GM18511 (cell line): ENCODE results near the gene WDR45B.

Source experiments
- ATAC-seq: cut with Tn5 transposase; IDR thresholded peaks from one replicate; pipeline ENCODE4 v1.9.1; 2021; ENCODE audit warnings: mild to moderate bottlenecking, moderate library complexity; ENCODE audit not compliant: unreplicated experiment

WDR45B gene

DNA sequence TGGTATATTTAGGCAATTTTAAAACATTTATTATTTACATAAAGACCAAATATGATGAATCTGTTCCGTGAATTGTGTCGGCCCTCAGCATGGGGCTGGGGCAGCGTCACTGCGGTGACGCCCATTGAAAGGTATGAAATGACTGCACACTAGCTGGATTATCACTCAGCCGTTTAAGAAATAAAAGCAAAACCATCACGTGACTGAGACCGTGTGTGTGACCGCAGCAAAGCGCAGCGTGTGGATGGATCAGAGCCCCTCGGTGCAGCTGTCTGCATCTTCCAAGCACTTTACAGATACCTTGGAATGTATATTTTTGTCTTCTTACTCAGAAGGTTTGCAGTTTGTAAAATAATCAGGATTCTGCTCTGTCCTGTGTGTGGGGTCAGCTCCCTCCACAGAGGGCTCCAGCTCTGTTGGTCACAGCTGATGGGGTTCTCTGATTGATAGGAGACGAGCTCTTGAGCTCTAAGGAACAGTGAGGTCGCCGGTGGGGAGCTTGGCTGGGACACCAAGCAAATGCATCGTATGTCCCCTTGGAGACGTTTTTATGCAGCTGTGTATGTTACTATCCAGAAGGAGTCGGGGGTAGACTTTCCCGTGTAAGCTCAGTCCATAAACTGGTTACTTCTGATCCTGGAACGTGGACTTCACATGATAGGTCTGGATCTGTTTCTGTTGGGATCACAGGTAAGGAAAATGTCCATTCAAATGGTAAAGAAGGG, 45.1 kb downstream of the WDR45B start:
- ATAC-seq, result no peak

DNA sequence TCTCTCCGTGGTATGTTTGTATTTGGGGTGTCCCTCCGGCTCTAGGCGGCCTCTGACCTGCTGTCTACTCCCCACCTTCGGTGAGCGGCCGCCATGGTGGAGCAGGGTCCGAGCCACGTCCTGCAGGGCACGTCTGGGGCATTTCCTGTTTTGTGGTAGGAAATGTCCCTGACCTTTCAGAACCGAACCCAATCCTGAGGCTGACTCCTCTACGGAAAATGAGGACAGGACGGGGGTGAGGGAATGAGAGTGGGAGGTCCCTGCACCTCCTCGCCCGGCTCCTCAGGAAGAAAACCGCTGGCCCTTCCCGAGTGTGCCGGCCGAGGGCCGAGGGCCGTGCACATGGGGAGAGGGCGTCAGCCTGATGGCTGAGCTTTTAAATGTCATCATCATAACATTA, 45.8 kb downstream of the WDR45B start:
- no peak for ATAC-seq

DNA sequence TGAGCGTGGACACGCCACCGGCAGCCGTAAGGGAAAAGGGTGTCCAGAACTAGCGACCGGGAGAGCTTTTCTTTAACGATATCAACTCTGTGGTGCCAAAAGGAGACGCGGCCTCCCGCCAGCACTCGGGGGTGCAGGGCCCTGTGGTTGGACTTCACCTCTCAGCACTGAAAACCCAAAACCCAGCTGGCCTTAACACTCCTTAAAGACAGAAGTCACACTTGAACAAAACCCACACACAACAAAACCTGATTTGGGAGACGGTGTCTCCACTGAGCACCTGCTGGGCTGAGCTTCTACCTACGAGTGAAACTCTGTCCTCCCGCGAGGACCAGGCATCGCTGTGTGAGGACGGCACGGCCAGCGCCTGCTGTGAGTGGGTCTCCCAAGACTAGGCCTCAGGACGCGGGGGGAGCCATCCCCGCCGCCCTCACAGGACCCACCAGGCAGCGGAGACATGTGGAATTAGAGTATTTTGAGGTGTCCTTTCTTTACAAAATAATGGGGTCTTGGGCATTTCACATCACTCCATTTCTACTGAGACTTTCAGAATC, 46.7 kb downstream of the WDR45B start:
- no peak for ATAC-seq

DNA sequence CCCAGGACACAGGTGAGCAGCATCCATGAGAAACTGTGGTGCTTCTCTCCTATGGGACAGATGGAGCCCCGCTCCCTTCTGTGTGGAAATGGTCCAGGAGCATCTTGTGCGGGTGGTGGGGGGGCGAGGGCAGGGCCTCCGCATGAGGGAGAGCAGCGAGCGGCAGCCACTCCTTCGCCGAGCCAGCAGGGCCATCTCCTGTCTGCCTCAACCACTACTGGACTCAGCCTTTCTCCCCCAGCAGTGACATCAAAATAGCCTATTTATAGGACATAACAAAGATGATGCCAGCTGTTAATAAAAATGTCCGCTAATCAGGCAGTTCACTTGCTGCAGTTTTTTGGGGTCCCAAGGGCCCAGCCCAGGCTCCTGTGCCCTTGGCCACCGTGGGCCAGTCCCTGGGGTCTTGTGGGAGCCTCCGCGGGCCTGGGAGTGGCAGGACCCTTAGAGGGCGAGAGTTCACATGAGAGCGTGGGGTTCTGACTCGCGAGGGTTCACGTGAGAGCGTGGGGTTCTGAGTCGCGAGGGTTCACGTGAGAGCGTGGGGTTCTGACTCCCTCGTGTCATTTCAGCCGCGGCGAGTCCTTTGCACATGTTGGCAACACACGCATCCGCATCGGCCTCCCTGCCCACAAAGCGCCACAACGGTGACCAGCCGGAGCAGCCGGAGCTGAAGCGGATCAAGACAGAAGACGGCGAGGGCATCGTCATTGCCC, 47.4 kb downstream of the WDR45B start:
- ATAC-seq, result no peak

DNA sequence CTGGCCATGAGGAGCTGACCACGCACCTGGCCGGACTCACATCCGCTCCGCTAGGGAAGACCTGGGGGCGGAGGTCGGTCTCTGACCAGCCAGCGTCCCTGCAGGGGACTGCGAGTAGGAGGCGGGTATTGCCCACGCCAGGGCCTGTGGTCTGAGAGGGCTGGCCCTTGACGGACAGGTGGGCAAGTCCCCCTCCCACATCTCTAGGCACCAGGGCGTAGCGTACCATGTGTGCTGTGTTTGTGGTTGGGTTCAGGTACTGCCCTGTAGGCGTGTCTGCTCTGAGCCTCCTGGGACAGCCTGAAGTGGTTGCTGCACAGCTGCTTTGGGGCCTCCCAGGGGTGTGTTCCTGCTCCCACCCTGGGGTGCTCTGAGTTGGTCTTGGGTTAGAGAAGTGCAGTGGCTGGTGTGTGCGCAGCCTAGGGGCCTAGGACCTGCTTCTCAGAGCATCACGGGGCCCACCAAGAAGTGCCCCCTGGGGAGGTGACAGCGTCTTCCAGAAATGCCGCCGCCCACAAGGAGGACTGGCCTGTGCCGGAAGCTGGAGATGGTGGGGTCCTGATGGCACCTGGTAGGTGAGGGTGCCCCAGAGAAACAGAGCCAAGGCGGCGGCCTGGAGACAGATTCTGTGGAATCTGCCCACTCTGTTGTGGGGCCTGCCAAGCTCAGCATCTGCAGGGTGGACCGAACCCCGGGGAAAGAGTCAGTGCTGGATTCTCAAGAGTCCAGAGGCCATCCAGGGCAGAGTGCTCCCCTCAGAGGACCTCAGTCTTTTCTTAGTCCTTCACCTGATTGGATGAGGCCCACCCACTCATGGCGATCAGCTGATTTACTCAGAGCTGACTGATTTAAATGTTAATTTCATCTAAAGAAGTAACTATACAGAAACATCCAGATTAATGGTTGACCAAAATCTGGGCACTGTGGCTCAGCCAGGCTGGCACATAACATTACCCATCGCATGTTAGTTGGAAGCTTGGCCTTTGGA, 48.3 kb downstream of the WDR45B start:
- no peak for ATAC-seq

DNA sequence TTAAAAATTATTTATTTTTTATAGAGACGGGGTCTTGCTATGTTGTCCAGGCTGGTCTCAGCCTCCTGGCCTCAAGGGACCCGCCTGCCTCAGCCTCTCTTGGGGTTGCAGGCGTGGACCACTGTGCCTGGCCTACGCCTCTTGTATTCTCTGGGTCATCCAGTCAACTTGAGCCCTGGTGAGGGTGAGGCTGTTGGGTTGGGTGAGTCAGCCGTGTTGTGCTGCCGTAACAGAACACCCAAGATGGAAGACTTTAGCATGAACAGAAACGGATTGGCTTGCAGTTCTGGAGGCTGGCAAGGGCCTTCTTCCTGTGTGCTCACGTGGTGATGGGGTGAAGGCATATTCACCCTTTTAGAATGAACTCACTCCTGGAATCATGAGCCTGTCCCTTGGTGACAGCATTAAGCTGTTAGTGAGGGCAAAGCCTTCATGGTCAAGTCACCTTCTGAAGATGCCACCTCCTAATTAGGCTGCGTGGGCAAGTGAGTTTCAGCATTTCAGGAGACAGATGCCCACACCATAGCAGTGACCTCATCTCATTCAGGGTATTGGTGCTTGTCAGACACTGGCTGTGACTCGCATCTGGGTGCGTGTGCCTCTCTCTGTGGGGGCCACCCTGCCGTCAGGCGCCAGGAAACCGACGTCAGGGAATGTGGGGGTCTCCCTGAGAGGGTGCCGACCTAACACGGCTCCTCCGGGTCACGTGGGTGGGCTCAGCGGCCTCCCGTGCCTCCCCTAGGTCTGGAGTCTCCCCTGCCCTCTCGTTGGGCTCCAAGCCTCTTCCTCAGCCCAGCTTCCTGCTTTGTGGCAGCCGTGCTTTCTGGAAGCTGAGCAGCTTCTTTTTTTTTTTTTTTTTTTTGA, 49.8 kb downstream of the WDR45B start:
- no peak for ATAC-seq

DNA sequence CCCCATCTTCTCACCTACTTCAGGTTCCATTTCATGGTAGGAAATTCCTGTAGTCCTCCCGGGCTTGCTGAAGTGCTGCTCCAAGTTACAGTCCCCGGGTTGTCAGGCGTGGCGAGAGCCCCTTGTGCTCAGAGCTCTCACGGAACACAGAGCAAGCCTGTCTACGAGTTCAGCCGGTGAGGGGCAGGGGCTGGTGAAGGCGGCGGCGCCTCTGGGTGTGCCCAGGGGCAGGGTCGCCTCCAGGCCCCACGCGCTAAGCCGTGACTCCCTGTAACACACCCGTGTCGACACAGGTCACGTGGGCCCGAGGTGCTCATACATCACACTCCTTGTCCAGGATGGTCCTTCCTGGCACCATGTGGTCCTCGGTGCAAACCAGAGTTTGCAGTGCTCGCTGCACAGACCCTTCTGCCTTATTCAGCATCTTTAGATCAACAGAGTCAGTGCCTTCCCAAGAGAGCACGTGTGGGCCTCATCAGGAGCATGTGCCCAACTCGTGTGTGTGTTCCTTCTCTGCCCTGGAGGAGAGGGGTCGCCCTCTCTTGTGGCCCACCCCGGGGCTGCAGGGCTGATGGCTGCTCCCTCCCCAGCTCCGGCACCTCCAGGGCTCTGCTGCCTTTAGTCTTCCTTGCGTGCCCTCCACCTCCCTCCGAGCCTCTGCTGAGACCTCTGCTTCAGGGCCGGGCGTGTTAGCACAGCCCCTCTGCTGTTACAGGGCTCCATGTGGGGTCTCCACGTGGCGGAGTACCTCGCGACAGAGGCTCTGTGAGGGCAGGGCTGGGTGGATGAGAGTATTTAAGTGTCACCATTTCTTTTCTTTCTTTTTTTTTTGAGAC, 51.2 kb downstream of the WDR45B start:
- ATAC-seq, result no peak

DNA sequence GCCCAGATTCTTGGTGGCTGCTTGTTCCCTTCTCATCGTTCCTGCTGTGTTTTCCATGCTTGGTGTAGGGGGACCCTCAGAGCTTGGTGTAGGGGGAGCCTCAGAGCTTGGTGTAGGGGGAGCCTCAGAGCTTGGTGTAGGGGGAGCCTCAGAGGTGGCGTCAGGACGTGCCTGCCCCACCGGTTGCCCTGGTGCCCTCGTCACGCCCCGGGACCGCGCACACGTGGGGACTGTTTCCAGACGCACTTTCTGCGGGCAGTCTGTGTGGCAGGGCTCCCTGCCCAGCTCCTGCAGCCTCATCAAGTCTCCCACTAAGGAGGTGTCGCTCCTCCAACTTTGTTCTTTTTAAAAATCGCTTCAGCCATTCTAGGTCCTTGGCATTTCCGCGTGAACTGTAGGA, 51.9 kb downstream of the WDR45B start:
- no peak for ATAC-seq

DNA sequence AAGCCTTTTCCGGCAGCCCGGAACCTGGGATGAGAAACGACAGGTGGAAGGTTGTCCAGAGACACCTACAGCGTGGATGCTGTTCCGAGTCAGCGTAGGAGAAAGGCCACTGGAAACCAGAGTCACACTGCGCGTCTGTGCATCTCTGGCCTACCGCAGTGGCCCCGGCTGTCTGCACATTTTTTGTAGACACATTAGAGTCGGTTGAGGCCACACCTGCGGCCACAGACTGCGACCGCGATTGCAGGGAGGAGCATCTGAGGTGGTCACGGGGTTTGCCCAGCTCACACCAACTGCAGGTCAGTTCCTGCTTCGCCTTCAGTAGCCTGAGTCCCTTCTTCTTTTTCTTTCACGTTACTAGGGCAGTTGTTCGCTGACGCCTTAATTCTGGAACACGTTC, 52.4 kb downstream of the WDR45B start:
- no peak for ATAC-seq

DNA sequence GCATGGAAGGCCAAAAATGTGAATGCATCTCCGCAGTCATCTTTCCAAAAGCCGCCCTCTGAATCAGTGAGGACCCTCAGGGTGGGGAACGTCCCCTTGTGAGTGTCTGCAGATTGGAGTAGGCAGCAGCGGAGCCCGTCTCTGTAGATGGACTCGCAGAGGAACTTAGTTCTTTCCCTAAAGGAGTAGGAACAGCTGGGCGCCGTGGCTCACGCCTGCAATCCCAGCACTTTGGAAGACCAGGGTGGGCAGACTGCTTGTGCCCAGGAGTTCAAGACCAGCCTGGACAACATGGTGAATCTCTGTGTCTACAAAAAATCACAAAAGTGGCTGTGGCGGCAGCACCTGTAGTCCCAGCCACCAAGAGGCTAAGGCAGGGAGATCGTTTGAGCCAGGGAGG, 53.7 kb downstream of the WDR45B start:
- ATAC-seq, result no peak

DNA sequence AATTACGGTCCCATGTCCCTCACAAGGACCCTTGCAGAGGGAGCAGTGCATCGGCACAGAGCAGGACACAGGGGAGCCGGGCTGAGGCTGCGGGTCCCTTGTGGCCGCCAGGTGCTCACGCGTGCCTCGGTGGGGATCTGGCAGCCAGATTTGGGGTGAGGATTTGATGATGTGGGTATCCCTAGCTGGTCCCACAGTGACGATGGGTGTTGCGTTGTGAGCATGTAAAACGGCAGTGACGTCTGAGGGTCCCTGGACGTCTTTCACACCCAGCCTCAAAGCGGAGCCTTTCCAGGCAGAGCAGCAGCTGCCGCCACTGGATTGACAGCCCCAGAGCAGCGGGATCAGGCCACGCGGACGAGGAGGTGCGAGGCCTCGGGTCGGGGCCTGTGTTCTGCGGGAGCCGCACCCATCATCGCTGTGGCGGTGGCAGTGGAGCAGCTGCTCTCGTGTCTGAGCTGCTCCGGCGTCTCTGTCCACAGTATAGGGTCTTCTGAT, 54.6 kb downstream of the WDR45B start:
- ATAC-seq, result no peak

DNA sequence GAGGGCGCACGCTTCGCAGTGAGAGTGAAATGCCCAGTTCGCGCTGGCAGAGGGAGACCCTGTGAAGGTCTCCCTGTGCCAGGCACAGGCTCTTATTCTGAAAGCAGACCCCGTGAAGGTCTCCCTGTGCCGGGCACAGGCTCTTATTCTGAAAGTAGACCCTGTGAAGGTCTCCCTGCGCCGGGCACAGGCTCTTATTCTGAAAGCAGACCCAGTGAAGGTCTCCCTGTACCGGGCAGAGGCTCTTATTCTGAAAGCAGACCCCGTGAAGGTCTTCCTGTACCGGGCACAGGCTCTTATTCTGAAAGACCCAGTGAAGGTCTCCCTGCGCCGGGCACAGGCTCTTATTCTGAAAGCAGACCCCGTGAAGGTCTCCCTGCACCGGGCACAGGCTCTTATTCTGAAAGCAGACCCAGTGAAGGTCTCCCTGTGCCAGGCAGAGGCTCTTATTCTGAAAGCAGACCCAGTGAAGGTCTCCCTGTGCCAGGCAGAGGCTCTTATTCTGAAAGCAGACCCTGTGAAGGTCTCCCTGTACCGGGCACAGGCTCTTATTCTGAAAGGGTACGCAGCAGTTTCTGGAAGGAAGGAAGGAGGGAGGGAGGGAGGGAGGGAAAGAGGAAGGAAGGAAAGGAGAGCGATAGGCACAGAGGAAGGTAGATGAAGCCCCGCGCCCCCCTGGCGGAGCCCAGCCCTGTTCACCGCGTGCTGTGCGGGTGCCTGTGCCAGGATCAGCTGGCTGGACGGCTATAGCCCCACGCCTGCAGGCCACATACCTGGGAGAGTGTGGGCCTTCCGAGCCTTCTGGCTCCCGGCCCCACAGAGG, 55.3 kb downstream of the WDR45B start:
- ATAC-seq, result no peak

DNA sequence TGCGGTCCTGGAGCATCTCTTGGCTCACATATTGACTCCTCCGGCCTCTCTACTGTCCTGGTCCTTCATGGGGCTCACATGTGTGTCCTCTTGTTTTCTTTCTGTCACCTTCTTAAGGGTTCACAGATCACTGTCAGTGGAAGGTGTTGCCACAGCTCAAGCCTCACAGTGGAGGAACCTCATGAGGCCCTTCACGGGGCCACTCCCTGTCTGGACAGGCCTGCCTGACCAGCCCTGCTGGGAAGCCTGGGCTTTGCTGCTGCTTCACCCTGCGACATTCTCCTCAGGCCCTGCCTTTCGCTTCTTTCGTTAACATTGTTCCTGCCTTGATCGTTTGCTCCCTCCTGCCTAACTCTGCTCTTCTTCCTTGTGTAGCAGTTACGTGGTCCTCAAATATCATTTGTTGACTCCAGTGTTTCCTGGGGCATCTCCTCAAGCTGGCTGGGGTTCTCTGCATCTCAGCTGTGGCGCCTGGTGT, 55.9 kb downstream of the WDR45B start:
- ATAC-seq, result no peak

DNA sequence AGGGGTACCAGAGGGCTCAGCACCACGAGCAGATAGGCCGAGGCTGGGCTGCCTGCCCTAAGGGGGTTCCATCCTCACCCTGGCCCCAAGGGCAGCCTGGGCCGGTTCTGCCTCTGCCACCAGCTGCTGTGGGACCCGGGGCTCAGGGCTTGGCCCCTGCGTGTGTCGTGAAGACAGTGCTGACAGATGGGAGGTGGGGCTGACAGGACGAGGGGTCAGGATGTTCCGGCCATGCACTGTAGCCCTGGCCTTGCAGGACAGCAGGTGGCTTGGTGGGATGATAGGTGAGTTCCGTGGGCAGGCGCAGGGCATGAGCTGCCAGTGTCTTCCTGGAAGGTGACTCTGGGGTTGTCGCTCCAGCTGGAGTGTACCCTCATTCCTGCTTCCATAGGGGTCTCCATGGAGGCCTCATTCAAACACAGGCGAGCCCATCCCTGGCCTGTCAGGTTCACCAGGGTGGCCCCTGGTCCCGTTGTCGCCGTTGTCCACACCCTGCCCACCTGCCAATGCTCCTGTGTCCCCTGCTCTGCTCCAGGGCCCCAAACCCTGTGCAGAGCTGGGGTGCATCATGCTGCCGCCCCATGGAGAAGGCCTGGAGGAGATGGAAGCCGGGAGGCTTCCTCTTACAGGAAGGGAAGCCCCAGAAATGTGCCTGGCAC, 57.2 kb downstream of the WDR45B start:
- ATAC-seq, result no peak

DNA sequence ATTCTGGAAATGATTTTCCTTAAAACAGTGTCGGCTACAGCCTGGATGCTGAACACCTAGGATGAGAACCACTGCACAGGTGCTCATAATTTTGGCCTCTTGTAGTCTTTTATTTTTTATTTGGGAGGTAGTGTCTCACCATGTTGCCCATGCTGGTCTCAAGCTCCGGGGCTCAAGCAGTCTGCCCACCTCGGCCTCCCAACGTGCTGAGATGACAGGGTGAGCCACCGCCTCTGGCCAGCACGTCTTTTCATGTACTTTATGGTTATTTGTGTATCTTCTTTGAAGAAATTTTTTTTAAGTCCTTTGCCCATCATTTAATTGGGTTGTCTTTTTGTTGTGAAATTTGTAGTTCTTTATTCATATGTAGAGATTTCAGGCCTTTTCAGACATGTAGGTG, 58.0 kb downstream of the WDR45B start:
- ATAC-seq, result no peak

DNA sequence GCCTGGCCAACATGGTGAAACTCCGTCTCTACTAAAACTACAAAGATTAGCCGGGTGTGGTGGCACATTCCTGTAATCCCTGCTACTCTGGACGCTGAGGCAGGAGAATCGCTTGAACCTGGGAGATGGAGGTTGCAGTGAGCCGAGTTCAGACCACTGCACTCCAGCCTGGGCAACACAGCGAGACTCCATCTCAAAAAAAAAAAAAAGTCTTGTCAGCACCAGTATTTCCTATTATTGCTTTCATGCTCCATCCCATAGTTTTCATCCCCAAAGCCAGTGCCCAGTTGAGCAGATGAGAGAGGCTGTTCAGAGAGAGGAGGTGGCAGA, 58.4 kb downstream of the WDR45B start:
- no peak for ATAC-seq

DNA sequence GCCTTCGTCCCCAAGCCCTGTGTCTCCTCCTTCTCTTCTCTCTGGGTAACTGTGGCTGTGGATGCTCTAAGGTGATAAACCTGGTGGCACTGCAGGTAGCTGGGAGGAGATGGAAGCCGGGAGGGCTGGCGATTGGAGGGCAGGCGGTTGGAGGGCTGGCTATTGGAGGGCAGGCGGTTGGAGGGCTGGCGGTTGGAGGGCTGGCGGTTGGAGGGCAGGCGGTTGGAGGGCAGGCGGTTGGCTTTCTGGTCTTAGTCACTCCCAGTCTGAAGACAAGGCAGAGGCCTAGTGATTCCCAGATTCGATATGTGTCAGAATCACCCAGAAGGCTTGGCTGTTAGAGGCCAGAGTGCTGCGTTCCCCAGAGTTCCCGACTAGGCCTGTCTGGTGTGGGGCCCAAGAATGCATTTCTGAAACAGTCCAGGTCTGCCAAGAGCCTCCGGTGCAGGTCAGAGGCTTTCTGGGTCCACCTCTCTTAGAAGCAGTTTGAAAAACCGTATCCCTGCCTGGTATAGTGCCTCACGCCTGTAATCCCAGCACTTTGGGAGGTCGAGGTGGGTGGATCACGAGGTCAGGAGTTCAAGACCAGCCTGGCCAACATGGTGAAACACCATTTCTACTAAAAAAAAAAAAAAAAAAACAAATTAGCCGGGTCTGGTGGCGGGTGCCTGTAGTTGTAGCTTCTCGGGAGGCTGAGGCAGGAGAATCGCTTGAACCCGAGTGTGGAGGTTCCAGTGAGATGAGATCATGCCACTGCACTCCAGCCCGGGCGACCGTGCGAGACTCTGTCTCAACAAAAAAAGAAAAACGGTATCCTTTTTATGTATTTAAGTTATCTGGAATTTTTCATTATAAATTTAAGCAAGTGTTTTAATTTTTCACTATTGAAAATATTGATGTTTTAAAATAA, 59.7 kb downstream of the WDR45B start:
- no peak for ATAC-seq
